T-helper 22 cell (primary cell): ENCODE measurements around the gene HOXB8.
A peak's percentile ranks its signal among the peaks of the same experiment; 100 is the strongest.

ENCODE experiments used
- DNase-seq: peaks from one replicate; pipeline ENCODE4 v3.0.0-alpha.2; 2020; ENCODE audit warnings: low read depth

The HOXB8 gene

DNA sequence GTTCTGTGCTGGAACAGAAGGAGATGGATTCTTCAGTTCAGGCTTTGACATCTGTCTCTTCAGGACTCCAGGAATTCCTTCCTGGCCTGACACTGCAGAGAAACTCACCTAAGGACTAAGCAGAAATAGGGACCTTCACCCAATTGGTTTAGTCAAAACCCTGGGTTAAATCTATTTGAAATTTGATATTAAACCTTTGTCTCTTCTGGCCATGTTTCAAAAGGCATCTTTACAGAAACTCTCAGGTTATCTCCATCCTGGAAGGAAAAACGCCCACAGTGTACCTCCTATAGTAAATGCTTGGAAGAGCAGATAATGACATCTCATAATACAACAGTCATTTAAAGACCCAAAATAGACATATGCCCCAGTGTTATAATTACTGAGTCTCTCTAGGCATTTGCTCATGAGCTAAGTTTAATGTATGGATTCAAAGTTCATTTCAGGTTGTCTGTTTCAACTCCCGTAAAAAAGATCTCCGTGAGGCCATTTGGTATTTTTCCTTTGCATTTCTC is 31.3 kb downstream of the HOXB8 start:
- no peak for DNase-seq

DNA sequence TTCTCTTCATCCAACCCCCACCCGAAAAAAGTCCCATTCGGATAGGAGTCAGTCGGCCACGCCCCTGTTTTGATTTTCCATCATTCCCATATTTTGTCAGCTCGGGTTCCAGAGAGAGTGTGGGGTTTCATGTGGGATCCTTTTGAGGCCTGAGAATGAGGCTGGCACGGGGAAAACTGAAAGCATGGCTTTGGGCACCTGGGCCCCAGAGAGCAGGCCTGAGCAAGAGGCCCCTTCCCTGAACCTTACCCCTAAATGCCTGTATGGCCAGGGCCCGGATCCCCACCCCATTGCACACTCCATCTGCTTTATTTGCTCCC is 32.4 kb downstream of the HOXB8 start:
- DNase-seq, result no peak

DNA sequence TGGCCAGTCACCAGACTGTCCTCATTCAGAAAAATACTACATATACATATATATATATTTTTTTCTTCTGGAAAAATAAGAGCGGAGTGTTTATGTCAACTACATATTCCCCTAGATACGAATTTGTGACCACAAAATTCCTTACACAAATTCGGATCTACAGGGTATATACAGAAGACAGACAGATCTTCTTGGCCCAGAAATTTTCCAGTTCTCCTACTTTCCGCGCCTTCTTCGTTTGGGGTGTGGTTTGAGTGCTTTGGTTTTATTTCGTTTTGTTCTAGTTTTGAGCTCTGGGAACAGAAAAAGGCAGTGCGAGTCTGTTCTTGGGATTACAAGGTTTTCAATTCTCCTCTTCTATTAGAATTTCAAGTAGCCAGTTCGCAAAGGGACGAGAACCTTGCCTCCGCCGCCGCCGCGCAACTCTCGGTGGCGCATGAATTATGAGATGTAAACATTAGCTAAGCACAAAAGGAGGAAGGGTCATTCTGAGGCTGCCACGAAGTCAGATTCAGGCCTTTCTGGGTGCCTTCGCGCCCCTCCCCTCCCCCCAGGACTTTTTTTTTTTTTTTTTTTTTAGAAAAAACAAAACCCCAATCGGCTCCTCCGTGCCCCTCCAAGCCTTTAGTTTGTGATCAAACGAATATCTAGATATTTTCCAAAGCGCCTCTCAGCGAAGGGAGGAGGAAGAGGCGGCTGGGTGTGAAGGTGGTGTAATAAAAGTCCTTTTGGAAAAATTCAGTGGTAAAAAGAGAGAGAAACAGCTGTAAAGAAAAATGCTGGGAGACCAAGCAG is 35.1 kb downstream of the HOXB8 start:
- no peak for DNase-seq

DNA sequence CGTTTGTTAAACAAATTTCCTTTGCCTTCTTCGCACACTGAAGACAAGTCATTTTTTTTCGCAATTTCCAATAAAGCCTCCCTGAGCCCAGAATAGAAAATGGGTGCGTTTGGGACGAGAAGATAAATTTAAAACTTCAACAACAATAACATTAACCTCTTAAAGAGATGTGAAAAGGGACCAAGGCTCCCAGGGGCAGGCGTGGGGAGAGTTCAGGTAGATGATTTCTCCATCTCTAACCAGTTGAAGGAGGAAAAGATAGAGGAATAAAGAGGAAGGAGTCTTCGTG is 35.7 kb downstream of the HOXB8 start:
- DNase-seq, result no peak

DNA sequence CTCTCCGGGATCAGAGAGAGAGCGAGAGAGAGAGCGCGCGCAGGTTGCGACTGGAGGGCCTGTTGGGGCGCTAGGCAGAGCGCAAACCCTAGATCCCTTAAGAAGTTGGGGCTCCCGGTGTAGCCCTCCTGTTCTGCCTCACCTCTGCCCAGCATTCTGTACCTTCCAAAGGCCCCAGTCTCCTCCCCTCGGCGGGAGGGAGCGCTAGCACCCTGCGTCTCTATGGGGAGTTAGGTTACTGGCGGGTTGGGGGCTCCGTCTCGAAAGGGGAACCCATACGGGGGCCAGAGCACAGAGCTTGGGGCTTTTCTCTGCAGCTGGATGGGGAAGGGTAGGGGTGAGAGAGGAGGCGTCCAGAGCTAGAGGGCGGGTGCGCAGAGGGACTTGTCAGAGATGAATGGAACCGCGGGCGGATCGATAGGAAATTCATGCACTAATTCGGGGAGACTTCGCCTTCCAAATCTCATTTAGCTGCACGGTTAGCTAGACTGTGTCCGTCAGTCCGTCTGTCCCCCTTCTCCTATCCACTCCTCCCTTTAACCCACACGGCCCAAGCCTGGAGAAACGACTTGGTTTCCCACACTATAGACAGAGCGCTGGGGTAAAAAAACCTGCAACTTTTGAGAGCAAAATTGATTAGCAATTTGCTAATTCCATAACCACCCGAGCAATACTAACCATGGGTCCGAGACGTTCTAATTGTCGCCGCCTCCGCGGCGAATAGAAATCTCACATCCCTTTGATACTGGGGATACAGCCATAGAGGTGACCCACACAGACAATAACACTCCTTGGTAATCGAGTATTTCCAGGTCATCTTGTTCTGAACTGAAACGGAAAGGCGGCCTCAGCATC is 36.2 kb downstream of the HOXB8 start:
- DNase-seq, result no peak

DNA sequence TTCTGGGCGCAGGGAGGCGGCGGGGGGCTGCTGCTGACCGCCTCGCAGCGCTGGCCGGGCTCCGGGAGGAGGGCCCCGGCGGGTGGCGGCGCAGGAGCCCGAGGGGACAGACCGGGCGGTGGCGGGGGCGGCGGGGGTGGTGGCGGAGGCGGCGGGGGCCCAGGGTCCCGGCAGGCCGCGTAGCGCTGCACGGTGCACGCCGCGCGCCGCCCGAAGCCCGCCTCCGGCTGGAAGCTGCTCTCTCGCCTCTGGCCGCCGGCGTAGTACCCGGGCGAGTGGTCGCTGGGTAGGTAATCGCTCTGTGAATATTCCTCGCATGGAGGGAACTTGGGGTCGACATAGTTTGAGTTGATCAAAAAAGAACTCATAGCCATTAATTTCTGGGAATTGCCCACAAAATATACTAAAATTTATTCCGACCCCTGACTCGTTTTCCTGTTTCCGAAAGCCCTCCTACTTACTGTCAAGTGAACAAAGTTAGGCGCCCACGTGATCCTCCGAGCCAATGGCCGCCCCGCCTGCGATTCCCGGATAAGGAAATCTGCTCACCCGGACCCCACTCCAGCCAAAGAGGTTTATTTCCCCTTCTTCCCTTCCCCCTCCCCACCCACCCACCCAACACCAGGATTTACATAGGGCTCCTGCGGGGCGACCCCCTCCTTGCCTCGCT is 37.0 kb downstream of the HOXB8 start, which contains the start of gene HOXB4:
TSS of gene HOXB4 (minus strand) at position 405 of the 670 bp plus-strand sequence. CDS start at position 374, 31 bp downstream.
- peak; percentile 71 for DNase-seq

DNA sequence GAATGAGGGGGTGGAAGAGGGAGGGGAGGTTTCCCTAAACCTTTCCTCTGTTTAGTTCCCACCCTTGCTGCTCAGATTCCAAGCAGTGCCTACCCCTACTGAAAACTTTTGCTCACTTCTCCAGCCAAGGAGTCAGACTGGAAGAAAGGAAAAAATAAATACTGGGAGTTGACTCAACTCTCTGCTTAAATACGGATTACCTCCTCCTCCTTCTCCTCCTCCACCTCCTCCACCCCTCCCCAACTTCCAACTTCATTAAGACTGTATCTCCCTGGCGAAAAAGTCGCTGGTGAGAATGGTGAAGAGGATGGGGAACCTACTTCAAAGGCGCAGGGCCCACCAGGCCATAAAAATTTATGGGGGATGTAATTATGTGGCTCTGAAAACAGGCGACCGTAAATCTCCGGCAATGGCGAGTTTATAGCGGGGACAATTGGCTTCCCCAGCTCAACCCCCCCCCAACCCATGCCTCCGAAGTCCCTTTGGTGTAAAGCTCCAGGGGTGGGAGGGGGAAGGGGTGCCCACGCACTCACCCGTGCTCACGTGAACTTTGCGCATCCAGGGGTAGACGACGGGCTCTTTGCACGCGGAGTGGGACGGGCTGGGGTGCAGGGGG is 37.7 kb downstream of the HOXB8 start:
- no peak for DNase-seq

DNA sequence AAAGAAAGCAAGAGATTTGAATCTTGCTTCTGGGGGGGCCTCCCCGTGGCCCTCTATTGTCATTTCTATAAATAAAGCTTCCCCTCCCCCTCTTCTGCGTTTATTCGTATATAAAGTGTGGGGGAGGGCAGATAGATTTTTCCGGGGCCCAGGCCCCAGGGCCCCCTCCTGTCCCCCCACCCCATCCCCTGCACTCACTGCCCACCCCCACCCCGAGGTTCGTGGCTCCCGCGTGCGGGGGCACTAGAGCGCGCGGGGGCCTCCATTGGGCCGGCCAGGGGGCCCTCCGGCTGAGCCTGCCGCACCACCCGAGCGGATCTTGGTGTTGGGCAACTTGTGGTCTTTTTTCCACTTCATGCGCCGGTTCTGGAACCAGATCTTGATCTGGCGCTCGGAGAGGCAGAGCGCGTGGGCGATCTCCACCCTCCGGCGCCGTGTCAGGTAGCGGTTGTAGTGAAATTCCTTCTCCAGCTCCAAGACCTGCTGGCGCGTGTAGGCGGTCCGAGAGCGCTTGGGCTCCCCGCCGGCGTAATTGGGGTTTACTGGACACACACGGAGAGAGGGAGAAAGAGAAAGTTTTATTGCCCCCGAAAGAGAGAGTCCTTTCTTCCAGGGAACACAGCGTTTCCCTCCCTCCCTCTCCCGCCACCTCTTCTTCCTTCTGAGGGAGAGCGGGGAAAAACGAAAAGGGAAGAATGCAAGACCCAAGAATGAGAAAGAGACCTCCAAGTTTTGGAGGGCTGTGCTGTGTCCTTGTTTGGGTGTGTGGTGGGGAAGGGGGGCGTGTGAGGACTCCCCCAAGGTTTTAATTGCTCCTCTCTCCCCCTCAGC is 38.4 kb downstream of the HOXB8 start:
- no peak for DNase-seq

DNA sequence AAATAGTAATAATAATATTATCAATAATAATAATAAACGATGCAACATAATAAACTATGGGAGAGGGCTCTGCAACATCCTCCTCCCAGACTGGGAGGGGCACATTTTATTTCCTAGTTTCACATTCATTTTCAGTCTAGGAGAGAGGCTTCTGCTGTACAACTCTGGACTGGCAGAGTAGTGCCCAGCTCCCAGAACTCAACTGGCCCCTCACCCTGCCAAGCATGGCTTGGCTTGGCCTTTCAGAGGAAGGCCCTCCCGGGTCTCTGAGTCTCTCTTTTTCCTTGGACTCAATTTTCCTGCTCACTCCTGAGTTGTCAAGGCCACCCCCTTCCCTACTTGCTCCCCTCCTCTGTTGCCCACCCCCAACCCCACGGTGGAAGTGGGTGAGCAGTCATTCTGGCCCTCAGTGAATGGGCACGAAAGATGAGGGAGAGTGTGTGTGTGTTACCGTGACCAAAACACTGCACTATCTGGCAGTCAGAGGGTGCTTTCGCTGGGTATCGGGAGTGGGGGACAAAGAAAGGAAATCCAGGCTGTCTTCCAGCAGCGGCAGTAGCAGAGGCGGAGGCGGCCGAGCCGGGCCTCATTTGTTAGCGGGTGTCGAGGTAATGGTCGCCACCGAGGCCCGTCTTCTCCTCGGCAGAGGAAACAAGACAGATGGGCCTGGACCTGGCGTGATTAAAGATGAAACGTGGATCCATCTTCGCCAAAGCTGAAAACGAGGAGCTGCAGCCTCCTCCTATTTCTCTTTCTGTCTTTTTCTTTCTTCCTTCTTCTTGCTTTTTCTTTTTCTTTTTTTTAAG is 39.2 kb downstream of the HOXB8 start:
- no peak for DNase-seq

DNA sequence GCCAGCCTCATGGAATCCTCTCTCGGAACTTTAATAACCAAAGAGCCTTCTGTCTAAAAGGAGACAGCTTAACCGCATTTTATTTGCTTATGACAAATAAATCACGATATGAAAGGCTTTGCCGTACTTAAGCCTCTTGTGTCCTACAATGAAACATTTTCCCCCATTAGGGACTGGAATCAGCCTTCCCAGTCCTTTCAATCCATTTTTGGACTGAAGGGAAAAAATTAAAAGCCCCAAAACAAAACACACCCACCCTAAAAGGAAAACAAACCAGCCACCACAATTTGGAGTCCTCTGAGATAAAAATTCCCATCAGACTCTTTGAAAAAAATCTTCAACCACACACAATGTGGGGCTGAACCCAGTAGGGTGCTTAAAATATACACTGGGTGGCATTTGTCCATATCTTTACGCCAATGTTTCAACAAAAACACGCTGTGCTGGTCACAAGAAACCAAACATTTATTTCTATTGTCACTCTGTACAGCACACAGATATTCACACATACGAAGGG is 40.0 kb downstream of the HOXB8 start:
- DNase-seq, result no peak

DNA sequence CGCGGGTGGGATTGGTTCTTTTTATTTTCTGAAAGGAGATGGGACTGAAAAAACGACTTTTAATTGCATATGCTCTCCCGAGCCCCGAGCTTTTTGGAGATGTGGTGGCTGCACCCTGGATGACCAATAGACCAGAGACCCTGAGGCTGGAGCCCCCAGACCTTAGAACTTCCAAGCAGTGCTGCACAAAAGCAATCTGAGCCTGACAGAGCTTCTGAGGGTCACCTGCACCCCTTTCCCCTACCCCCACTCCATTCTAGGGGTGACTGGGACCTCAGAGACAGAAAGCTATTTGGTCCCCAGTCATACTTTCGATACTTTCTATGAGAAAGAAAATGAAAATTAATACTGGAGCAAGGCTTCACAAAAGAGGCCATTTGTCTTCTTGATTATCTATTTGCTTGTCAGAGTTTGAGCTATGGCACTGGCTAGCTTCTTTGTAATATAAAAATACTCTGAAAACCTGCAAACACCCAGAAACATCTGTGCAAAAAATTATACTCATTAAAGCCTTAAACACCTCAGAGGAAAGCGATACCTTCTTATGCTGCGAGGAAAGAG is 40.5 kb downstream of the HOXB8 start:
- DNase-seq, result no peak

DNA sequence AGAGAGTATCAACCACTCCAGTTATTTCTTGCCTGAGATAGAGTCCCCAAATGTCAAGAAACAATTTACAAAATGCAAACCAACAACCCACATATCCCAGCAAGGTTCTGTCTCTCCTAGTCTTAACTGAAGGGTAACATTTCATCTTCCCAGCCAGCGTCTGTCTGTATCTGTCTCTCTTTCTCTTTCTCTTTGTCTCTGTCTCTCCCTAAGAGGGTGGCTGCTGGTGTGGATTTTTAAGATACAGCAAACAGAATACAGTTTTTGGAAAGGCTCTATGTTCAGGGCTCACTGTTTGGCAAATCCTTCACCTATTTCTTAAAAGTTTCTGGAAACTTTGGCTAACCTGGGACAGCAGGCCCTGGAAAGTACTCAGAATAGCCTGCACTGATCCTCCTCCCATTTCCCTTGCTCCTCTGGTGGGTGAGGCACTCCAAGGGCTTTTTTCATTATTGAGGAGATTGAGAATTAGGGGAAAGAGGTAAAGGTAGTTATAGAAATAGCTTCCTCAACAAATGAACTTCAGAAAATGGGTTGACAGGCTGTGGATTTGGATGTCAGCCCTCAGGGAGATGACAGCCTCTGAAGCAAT is 43.2 kb downstream of the HOXB8 start:
- no peak for DNase-seq

DNA sequence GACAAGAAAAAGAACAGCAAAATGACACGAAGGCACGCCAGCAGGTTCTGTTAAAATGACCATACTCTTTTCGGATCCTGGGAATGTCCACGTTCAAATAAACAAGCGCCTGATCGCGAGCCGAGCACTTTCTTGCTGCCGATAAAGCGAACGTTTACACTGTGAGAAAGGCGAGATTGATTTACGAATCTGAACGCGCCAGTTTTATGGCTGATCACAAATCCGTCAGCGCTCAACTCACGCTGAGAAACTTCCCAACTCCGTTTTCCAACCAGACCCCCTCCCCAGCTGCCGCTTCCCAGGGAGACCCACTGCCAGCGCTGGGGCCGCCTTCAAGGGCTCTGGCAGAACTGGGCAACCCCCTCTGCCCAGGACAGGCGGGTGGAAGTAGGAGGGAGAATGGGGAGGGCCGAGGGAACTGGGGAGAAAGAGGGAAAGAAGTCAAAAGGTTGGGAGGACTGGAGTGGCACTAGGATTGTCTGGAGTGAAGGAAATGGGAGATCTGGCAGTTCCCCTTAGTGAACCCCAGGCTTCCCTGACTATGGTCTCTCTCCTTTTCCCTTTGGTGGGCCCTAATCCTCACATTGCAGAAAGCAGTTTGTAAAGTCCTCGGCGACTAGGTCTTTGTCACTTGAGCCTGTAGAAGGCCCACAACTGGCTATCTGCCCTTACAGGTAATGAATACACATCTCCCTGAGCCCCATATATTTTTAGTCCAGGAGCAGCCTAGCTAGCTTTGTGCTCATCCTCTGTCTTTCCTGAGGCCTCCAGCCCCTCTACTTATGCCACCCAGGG is 43.9 kb downstream of the HOXB8 start:
- DNase-seq, result no peak

DNA sequence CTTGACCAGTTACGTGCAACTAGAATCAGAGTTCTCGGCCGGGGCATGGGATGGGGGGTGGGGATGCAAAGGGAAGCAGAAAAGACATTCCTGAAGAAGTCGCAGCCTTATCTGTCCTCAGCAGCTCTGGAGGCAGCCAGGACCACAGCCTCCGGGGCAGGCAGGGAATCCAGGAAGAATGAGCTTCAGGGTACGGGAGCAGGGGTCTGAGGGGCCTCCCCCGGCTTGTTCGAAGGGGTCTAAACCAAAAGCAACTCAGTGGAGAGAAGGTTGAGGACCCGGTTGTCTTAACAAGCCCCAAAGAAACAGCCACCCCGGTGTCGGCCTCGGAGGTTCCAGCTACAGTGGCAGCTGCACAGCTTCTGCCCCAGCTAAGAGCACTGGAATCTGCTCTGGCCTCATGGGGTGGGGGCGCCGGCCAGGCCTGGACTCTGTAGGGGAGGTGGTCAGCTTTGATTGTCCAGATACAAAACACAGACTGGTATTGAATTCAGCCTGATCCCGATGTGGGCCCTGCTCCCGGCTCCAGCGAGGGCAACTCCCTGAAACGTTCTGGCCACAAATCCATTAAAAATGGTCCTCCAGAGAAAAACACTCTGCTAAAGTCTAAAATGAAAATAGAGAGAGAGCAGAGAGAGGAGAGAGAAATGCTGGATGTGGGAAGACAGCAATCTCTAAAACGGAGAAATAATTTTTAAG is 44.6 kb downstream of the HOXB8 start:
- no peak for DNase-seq

DNA sequence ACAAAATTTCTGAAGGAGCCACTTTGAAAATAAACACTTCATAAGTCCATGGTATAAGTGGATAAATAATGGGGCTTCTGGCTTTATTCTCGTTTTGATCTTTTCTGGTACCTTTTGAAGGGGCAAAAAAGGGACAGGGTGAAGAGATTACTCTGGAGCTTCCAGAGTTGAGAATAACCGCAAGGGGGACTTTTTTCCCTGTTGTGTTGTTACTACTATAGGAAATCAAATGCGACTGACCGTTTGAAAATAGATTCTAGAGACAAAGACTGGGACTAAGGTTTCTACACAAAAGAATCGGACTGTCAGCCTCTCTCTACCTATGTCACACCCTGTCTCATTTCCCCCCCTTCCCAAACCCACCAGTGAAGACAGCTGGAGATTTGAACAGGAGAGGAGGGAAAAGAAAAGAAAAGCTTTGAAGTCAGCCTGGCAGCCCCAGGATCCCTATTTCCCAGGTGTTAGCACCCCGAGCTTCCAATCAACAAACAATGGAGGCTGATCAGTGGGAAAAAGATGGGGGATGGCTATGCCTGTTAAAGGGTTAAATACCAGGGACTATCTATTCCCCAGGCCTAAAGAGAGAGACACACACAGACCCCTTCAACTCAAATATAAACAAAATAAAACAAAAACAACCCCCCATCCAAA is 45.3 kb downstream of the HOXB8 start:
- DNase-seq, result no peak

DNA sequence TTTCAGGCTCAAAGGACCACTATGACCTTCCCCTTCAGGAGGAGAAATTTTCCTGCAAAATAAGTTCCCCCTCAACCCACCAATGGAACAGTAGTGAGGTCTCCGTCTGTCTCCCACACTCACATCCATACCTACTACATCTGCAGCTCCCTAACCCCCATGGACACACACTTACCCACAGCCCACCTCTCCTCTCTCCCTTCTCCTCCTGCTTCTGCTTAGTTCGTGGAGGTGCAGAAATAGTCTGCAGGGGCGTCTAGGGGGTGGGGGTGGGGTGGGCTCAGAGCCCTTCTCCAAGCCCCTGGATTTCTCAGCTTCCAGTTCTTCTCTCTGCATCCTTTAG is 45.9 kb downstream of the HOXB8 start:
- no peak for DNase-seq

DNA sequence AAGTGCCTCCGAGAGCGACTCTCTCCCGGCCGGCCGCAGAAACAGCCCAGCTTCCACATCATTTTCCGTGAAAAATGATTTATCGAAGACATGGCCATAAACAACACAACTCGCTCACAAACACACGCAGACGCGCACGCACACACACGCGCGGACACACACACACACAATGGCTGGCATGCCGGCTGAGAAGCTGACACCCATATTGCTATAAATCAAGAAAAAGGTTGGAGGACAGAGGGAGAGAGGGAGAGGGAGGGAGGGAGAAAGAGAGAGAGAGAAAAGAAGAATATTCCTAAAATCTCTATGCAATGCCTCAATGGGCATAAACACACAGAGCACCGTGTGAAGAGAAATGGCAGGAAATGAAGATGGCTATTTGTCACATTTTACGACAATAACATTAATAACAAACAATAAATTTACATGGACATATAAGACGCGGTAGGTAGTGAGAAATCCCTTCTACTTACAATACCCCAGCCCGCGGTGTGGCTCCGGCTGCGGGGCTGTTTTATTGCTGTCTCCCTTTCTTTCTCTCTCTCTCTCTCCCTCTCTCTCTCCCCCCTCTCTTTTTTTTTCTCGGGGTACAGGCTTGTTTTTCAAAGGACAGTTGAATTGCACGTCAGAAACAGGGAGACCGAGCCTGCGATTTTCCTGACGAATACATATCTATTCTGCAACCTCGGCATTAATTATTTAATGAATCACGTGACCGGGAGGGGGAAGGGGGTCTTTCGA is 46.4 kb downstream of the HOXB8 start:
- DNase-seq, result no peak
